GM12872 (cell line): ENCODE measurements around the gene OSBPL10.

Source experiments
- TF ChIP-seq, protein P1 (sequence below): IDR thresholded peaks from 3 replicates; pipeline ENCODE4 v1.5.1; 2011; ENCODE audit warnings: low read depth, mild to moderate bottlenecking, low read length, moderate library complexity; ENCODE audit not compliant: insufficient read depth

Gene OSBPL10

DNA sequence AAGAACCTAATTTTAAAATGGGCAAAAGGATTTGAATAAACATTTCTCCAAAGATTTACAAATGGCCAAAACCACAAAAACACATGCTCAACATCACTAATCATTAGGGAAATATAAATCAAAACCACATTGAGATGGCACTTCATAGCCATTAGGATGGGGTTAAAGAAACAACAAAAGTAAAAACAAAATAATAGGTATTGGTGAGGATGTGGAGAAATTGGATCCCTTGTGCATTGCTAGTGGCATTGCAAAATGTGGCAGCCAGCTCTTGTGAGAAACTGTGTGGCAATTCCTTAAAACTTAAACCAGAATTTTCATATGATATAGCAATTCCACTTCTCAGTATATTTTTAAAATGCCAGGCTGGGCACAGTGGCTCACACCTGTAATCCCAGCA, 321.8 kb downstream of the OSBPL10 start:
- TF ChIP-seq, protein P1, sequence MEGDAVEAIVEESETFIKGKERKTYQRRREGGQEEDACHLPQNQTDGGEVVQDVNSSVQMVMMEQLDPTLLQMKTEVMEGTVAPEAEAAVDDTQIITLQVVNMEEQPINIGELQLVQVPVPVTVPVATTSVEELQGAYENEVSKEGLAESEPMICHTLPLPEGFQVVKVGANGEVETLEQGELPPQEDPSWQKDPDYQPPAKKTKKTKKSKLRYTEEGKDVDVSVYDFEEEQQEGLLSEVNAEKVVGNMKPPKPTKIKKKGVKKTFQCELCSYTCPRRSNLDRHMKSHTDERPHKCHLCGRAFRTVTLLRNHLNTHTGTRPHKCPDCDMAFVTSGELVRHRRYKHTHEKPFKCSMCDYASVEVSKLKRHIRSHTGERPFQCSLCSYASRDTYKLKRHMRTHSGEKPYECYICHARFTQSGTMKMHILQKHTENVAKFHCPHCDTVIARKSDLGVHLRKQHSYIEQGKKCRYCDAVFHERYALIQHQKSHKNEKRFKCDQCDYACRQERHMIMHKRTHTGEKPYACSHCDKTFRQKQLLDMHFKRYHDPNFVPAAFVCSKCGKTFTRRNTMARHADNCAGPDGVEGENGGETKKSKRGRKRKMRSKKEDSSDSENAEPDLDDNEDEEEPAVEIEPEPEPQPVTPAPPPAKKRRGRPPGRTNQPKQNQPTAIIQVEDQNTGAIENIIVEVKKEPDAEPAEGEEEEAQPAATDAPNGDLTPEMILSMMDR: no peak

DNA sequence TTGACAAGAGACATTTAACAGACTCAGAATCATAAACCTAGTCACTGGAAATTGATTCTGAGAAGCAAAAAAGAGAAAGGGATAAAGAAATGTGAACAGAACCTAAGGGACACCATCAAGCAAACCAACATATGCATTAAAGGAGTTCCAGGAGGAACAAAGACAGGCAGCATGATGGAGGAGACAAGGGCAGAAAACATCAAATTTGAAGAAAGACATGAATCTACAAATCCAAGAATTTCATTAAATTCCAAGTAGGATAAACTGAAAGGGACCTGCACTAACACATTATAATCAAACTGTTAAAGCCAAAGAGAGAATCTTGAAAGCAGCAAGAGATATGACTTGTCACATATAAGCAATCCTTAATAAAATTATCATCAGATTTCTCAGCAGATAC, 326.1 kb downstream of the OSBPL10 start:
- TF ChIP-seq, protein P1: no peak

DNA sequence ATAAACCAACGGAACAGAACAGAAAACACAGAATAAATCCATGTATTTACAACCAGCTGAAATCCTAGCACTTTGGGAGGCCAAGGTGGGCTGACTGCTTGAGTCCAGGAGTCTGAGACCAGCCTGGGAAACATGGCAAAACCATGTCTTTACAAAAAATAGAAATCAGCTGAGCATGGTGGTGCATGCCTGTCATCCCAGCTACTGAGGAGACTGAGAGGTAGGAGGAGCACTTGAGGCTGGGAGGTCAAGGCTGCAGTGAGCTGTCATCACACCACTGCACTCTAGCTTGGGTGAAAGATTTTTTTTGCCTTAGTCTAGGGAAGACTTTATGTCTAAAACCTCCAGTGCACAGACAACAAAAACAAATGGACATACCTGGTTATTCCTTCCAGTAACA, 327.6 kb downstream of the OSBPL10 start:
- TF ChIP-seq, protein P1: no peak

DNA sequence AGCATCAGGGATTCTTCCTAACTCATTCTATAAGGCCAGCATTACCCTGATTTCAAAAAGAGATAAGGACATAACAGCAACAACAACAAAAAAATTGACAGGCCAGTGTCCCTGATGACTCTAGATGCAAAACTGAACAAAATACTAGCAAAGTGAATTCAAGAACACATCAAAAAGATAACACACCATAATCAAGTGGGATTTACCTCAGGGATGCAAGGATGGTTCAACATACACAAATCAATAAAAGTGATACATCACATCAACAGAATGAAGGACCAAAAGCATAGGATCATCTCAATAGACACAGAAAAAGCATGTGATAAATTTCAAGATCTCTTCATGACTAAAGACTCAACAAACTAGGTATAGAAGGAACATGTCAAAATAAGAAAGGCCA, 328.8 kb downstream of the OSBPL10 start:
- TF ChIP-seq, protein P1: no peak

DNA sequence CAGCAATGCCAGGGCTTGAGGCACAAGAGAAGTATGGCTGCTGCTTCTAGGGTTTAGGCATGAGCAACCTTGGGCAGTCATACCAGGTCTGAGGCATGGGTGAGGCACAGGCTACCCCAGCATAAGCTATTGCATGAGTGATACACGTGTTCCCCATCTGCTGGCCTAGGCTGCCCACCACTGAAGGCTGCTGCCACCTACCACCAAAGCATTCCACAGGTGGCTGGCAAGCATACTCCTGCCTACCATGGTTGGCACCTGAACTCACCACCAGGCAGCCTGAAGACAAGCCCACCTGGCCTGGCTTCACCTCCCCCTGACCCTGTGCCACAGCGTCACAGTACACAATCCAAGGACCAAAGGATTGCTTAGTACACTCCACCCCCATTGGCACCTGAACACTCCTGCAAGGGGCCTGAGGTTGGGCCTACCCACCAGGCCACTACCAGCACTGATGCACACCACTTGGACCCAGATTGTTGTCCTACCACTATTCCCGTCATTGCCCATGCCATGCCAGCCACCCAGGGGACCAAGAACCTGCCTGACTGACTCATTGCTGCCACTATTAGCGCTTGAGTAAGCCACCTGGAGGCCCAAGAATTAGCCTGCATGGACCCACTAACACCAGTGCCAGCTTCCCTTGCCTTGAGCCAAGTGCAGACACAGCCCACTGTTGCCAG, 332.6 kb downstream of the OSBPL10 start:
- TF ChIP-seq, protein P1: no peak

DNA sequence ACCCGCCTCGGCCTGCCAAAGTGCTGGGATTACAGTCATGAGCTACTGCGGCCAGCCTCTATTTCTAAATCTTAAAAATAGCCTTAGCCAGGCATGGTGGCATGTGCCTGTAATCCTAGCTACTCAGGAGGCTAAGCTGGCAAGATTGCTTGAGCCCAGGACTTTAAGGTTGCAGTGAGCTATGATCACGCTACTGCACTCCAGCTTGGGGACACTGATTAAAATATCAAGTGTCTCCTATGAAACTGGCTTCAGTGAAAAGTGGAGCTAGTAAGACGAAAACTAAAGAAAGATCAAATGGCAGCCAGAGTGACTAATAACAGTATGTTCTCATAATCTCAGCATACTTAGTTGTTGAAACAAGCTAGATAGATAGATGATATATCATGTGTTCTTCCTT, 335.8 kb downstream of the OSBPL10 start:
- TF ChIP-seq, protein P1: no peak

DNA sequence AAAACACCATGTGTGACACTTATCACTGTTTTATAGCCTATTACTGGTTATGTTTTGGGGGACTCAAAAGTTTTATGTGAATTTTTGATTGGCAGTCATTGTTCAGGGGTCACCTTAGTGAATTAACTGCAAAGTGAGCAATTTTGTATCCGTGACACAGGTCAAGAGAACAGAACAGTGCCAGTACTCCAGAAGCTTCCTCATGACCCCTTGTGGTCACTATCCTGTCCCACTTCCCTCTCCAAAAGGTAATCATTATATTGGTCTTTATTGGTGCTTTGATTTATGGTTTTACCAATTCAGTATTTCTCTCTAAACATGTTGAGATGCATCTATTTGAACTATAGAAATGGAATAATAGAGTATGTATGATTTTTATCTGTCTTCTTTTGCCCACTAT, 341.2 kb downstream of the OSBPL10 start:
- TF ChIP-seq, protein P1: no peak
